Sigmoid colon (tissue), 4 donors: ENCODE measurements around the gene MED25.

Source experiments
- EP300 ChIP-seq, 4 donors: sonication (generic); formaldehyde crosslinking; IDR thresholded peaks; one replicate each; pipeline ENCODE4 v1.6.1; 2017; ENCODE audit warnings: antibody characterized with exemption in 4 of 4
- POLR2A ChIP-seq, 2 donors: fragments of 450-650 bp; IDR thresholded peaks; one replicate each; pipeline ENCODE4 v1.6.1; 2016; ENCODE audit warnings: antibody characterized with exemption in 2 of 2, mild to moderate bottlenecking in 2 of 2, moderate library complexity in 2 of 2
- TF ChIP-seq, protein P1 (sequence below), 4 experiments: fragments of 450-650 bp in 3 of 4; fragments of 200-600 bp in 1 of 4; IDR thresholded peaks; one replicate each; pipeline ENCODE4 v1.5.1; 2016 to 2019; ENCODE audit warnings: antibody characterized with exemption in 4 of 4, mild to moderate bottlenecking in 3 of 4, moderate library complexity in 2 of 4

DNA sequence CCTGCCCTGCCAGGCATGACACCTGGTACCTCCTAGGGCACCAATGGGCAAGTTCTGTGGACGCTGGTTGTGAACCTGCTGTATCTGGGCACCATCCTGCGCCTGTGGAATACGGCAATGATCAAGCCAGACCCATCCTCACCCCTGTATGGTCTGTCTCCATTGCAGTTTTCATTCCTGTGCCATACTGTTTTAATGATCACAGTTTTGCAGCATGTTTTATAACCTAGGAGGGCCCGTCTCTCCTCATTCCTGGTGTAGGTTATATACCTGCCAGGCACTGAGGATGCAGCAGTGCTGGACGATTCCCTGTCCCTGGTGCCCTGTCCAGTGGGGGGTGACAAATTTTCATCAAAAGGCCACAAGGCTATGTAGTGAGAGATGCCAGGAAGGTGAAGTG is 65.0 kb downstream of the MED25 start:
- TF ChIP-seq, protein P1, sequence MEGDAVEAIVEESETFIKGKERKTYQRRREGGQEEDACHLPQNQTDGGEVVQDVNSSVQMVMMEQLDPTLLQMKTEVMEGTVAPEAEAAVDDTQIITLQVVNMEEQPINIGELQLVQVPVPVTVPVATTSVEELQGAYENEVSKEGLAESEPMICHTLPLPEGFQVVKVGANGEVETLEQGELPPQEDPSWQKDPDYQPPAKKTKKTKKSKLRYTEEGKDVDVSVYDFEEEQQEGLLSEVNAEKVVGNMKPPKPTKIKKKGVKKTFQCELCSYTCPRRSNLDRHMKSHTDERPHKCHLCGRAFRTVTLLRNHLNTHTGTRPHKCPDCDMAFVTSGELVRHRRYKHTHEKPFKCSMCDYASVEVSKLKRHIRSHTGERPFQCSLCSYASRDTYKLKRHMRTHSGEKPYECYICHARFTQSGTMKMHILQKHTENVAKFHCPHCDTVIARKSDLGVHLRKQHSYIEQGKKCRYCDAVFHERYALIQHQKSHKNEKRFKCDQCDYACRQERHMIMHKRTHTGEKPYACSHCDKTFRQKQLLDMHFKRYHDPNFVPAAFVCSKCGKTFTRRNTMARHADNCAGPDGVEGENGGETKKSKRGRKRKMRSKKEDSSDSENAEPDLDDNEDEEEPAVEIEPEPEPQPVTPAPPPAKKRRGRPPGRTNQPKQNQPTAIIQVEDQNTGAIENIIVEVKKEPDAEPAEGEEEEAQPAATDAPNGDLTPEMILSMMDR (IDR thresholded peaks at IDR 0.05): no peak
- TF ChIP-seq POLR2A (IDR thresholded peaks at IDR 0.05) (no peak), EP300 (IDR thresholded peaks at IDR 0.05) (no peak)
